Hematopoietic multipotent progenitor cell treated with erythropoietin and hydrocortisone succinate and interleukin-3 and kit ligand, for 17 days (in vitro differentiated cells): Measurements from ENCODE around the gene TCL1A.
"Not testable (repeated sequence)": the region's sequence is repeated elsewhere in the genome, so short reads cannot be mapped to it uniquely, and the experiment has no call there.

Experiments
- DNase-seq: peaks from one replicate; pipeline ENCODE4 v3.0.0-alpha.2; 2015; ENCODE audit warnings: low spot score

TCL1A gene

DNA sequence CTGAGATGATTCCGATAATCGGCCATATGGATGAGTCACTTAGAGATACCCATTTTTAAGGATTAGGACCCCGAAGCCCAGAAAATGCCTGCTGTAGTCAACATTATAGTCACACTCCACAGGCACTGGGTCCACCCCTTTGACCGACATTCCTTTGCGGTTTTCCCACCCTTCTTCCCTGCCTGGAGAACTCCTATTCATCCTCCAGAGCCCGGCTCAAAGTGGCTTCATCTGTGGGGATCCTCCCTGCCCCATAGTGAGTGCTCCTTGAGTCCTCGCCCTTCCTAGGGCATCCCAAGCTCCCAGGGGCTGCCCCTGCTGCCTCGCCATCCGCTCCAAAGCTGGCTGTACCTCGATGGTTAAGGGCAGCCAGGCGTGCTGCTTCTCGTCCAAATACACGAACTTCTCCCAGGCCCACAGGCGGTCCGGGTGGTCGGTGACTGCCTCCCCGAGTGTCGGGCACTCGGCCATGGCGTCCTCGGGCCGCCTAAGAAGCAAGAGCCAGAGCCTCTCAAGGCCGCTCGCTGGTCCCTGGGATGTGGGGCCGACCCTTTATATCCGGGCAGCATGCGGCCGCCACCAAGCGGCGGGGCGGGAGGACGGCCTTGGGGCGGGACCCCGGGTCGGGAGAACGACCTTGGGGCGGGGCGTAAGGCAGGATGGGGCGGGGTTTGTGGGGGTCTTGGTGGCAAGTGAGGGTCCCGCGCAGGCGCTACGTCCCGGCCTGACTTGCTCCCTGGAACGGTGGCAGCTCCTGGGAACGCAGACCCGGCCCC, at the start of gene TCL1A:
TSS of gene TCL1A (minus strand) at position 530 of the 776 bp plus-strand sequence. CDS start at position 471, 59 bp downstream.
- no peak for DNase-seq

- not testable (repeated sequence) for DNase-seq
Measured at GRCh38 chr14:95763032-95763431, 49.1 kb upstream of the TCL1A start.

GRCh38 chr14:95761436-95761835, 47.5 kb upstream of the TCL1A start:
- DNase-seq, result no peak

DNA sequence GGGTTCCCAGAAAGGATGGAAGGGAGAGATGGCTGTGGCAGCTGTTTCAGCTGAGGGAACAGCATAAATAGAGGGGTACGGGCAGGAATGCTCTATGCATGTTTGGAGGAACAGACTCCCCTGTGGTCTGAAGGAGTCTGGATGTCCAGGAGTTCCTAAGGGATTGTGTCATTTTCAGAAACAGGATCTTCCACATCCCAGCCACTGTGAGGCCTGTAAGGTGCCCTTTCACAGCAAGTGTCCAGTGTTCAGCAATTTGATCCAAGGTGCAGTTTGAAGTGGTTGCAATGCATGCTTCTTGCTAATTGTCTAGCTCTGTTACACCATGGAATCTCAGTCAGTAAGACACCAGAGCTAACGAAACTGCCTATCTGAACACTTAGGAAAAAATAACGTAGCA, 46.7 kb upstream of the TCL1A start:
- DNase-seq, result no peak

DNA sequence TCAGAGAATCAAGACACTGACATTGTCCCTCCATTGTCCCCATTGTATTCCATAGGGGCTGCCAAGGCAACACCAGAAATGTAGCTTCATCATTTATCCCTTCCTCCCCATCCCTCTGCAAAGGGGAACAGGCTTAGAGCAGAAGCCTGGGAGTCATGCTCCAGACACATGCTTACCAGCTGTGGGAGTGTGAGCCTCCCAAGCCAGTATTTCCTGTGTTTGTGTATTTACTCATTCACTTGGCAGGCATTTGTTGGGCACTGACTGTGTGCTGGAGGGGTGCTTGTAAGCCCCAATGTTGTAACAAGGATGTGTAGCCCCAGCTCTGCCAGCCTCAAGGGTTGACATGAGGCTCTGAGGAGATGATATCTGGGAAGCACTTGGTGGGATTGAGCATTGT, 46.0 kb upstream of the TCL1A start:
- DNase-seq, result no peak

GRCh38 chr14:95758331-95758730, 44.4 kb upstream of the TCL1A start:
- no peak for DNase-seq

- no peak for DNase-seq
Measured at GRCh38 chr14:95756751-95757150, 42.8 kb upstream of the TCL1A start.

GRCh38 chr14:95756127-95756526, 42.2 kb upstream of the TCL1A start:
- no peak for DNase-seq

- no peak for DNase-seq
Measured at GRCh38 chr14:95741781-95742180, 27.9 kb upstream of the TCL1A start.

GRCh38 chr14:95741038-95741490, 27.1 kb upstream of the TCL1A start:
- no peak for DNase-seq

- no peak for DNase-seq
Measured at GRCh38 chr14:95739356-95739755, 25.4 kb upstream of the TCL1A start.

DNA sequence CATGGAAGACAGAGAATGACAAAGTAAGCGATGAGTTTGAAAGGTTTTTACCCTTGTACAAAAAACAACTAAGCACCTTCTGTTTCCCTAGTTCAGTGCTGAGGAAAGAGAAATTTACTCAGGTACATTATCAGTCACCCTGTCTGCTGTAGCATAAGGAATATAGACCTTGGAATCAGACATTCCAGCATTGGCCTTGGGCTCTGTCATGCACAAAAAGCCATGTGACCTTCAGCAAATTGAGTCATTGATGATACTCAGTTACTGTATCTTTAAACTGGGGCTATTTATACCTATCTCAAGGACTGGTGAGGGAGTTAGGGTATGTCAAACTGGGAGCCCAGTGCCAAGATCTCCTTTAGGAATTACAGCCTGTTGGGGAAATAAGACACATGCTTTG, 19.3 kb upstream of the TCL1A start:
- no peak for DNase-seq

DNA sequence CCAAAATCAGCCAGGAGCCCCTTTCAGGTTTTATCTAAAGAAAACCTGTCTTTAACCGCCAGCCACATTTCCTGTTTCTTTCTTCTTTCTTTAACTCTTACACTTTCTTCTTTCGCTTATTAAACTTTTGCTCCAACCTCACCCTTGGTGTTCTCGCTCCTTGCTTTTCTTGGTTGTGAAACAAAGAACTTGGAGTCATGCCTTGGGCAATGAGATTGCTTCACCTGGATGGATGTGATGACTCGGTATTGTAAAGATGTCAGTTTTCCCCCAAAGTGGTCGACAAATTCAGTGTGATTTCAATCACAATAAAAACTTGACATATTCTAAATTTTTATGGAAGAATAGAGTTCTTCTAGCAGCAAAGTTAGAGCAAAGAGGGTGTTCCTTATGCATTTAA, 16.2 kb upstream of the TCL1A start:
- DNase-seq, result no peak

DNA sequence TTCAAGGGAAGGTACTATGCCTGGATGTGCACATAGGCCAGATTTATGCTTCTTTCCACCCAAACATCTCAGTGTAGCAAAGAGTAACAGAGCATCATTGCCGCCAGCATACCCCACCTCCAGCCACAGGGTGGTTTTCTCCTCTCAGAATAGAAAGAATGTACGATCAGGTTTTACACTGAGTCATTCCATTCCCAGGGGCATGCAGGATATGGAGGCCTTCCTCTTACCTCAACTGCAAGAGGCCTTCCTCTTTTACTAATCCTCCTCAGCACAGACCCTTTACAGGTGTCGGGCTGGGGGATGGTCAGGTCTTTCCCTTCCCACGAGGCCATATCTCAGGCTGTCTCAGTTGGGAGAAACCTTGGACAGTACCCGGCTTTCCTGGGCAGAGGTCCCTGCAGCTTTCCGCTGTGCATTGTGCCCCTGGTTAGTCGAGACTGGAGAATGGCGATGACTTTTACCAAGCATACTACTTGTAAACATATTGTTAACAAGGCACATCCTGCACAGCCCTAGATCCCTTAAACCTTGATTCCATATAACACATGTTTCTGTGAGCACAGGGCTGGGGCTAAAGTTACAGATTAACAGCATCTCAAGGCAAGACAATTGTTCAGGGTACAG, 15.6 kb upstream of the TCL1A start:
- not testable (repeated sequence) for DNase-seq

- no peak for DNase-seq
Measured at GRCh38 chr14:95727056-95727700, 13.3 kb upstream of the TCL1A start.

DNA sequence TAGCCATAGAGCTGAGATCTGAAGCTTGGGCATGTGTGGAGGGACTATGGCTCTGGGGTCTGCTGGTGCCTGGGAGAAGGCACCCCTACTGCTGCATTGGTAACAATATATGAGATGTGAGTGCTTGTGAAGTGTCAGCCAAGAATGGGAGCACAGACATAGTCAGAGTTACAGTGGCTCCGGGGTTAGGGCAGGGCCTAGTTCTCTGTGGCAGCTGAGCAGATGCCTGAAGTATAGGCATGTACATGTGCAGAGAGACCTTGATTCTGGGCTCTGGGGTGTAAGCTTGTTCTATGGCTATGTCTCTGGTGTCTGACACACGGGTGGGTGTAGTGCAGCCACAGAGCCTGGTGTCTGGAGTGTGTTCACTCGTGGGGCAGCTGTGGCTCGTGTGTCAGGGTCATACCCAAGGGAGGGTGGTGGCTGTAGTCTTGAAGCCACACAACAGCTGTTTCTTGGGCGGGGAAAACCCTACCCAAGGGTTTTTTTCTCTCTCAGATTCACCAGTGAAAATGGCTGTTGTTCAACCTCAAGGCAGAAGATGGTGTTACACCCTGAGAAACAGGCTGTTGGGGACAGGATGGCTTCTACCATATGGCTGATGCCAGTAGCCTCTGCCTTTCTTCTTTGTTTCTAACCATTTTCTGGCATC, 11.9 kb upstream of the TCL1A start:
- DNase-seq, result no peak

- no peak for DNase-seq
Measured at GRCh38 chr14:95722525-95723190, 8.7 kb upstream of the TCL1A start.

- no peak for DNase-seq
Measured at GRCh38 chr14:95712398-95712797, 1.5 kb downstream of the TCL1A start.

DNA sequence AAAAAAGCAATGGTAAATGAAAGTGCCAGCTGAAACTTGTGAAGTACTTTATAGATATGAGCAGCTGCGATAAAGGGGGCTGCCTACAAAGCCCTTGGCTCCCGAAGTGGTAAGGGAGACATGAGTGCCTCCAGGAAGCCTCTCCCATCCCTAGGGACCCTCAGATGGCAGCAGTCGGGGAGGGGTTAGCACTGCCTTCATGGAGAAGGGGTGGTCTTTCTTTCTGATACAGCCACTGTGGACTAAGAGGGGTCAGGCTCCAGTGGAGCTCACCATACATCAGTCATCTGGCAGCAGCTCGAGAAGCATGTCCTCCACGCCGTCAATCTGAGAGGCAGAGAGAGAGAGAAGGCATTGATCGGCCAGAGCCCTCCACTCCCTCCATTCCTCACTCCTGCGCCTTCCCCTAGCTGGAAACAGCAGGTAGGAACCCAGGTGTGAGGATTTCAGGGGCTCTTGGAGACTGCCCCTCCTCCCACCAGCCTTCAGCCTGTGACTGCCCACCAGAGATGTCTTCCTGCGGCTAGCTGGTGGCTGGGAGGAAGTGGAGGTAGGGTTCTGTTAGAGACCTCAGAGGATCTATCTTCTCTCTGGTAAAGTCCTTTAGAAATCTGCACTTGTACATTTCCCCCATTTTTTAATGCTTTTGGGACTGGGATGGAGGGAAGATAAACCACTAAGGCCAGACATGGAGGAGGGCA, 2.3 kb downstream of the TCL1A start:
- DNase-seq, result no peak

DNA sequence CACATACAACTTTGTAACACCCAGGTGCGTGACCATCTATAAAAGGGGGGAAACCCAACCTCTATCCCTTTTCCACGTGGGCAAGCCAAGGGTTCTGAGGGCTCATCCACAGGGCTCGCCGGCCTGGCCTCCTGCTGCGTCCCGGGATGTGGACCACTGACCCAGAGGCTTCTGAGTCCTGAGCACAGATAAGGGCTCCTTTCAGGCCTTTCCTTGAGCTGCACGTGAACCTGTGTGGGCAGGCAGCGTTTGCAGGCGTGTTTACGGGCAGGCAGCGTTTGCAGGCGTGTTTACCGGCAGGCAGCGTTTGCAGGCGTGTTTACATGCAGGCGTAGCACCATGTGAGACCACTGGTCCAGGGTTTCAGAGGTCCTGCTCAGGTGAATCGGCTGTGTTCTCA, 3.8 kb downstream of the TCL1A start:
- no peak for DNase-seq

- DNase-seq, result no peak
Measured at GRCh38 chr14:95707327-95707726, 6.6 kb downstream of the TCL1A start.
